PC-9 (cell line): ENCODE measurements around the gene TELO2. TPM values are rescaled to one million over a fixed set of nuclear protein-coding genes. Genes with fewer than 3 reads are reported as not detected.

Source experiments
- BruUV-seq: library from RNA; stranded (reverse); fragments of 400-500 nt; replicated peaks from 2 replicates; lab custom pipeline; 2021; lab: Mats Ljungman, UMichigan
- CTCF ChIA-PET: fragments of 300-600 bp; sonication (Branson Sonifier 250); formaldehyde crosslinking; loops from one replicate; lab custom pipeline; 2022; ENCODE audit warnings: antibody characterized with exemption; lab: Charles Lee
- POLR2A ChIA-PET: fragments of 300-600 bp; sonication (Branson Sonifier 250); formaldehyde crosslinking; loops from one replicate; lab custom pipeline; 2022; ENCODE audit warnings: antibody characterized with exemption; ENCODE audit not compliant: unreplicated experiment; lab: Charles Lee
- DNase-seq, 2 experiments: peaks; one replicate each; pipeline versions ENCODE4 v3.0.0 to v3.0.0-alpha.2; 2015 to 2022; ENCODE audit warnings: mixed read lengths in 1 of 2
- H2AFZ ChIP-seq: fragments of 200-600 bp; sonication (generic); 2 replicates; pipeline ENCODE4 v1.8.1; 2017; ENCODE audit warnings: antibody characterized with exemption
- H3F3A ChIP-seq: fragments of 200-600 bp; sonication (generic); 2 replicates; pipeline ENCODE4 v1.8.1; 2017; ENCODE audit warnings: antibody characterized with exemption, mild to moderate bottlenecking, low read depth; ENCODE audit not compliant: insufficient read depth
- H3K27ac ChIP-seq: fragments of 200-600 bp; sonication (generic); 2 replicates; pipeline ENCODE4 v1.6.1; 2016; ENCODE audit warnings: mixed run types
- H3K27me3 ChIP-seq: fragments of 200-600 bp; sonication (generic); 2 replicates; pipeline ENCODE4 v1.6.1; 2016; ENCODE audit warnings: low read depth, mixed run types; ENCODE audit not compliant: insufficient read depth
- H3K36me3 ChIP-seq: fragments of 200-600 bp; sonication (generic); 2 replicates; pipeline ENCODE4 v1.6.1; 2016; ENCODE audit warnings: low read depth, mixed run types
- H3K4me1 ChIP-seq: fragments of 200-600 bp; sonication (generic); replicated peaks from 2 replicates; pipeline ENCODE4 v1.6.1; 2016; ENCODE audit warnings: mixed run types; ENCODE audit not compliant: insufficient read depth
- H3K4me2 ChIP-seq: fragments of 200-600 bp; sonication (generic); 2 replicates; pipeline ENCODE4 v1.6.1; 2017; ENCODE audit warnings: mixed run types
- H3K4me3 ChIP-seq: fragments of 200-600 bp; sonication (generic); 2 replicates; pipeline ENCODE4 v1.6.1; 2016; ENCODE audit warnings: mixed run types
- H3K79me2 ChIP-seq: fragments of 200-600 bp; sonication (generic); 2 replicates; pipeline ENCODE4 v1.6.1; 2017; ENCODE audit warnings: low read depth, mixed run types
- H3K9me2 ChIP-seq: fragments of 200-600 bp; sonication (generic); 2 replicates; pipeline ENCODE4 v1.8.1; 2017; ENCODE audit warnings: mild to moderate bottlenecking; ENCODE audit not compliant: insufficient read depth
- H3K9me3 ChIP-seq: fragments of 200-600 bp; sonication (generic); 2 replicates; pipeline ENCODE4 v1.8.1; 2016; ENCODE audit warnings: low read depth; ENCODE audit not compliant: insufficient read depth
- H4K20me1 ChIP-seq: fragments of 200-600 bp; sonication (generic); 2 replicates; pipeline ENCODE4 v1.8.1; 2017; ENCODE audit not compliant: insufficient read depth
- CTCF ChIP-seq: fragments of 200-600 bp; sonication (generic); conservative IDR thresholded peaks from 2 replicates; pipeline ENCODE4 v1.6.1; 2017; ENCODE audit warnings: mixed run types, antibody characterized with exemption, mild to moderate bottlenecking, moderate library complexity
- EZH2 ChIP-seq: fragments of 200-600 bp; sonication (generic); IDR thresholded peaks from 2 replicates; pipeline ENCODE4 v1.8.0; 2017; ENCODE audit warnings: antibody characterized with exemption, low read depth
- intact Hi-C: fragments of 100-400 bp; cut with micrococcal nuclease; formaldehyde crosslinking; loops from one replicate; pipeline ENCODE4 v1.10.0; 2022; ENCODE audit not compliant: unreplicated experiment
- total RNA-seq: library from RNA; stranded (reverse); gene quantifications from 2 replicates; pipeline ENCODE4 v1.2.3, GENCODE V29; 2021

The TELO2 gene
- total RNA-seq, 1 experiment from 2014 or later, result 56.0 TPM

GRCh38 chr16:1542166-1542500 lies 49.0 kb downstream of the TELO2 start:
- Histone ChIP-seq H3K79me2 (no peaks in the 10 kb centered on the region), H3K9me2 (no peaks in the 10 kb centered on the region), H3K27ac (no peak overlapping the region), H3K9me3 (no peaks in the 10 kb centered on the region), H2AFZ (no peak overlapping the region), H3K4me2 (no peak overlapping the region), H3K27me3 (no peaks in the 10 kb centered on the region), H4K20me1 (no peaks in the 10 kb centered on the region), H3K4me1 (peaks cover 20% of the 10 kb centered on the region), H3F3A (peaks cover 9% of the 10 kb centered on the region), H3K36me3 (no peaks in the 10 kb centered on the region), H3K4me3 (no peak overlapping the region)
- no TSS peak for BruUV-seq
- no peak for DNase-seq
- intact Hi-C loops, result loop anchor here (5.0 kb wide), 1 partner anchor 70 kb away; the partner anchor contains the start of genes CRAMP1 and IFT140
- TF ChIP-seq EZH2 (no peak), CTCF (no peak)
- ChIA-PET CTCF (no interaction called here), POLR2A (no interaction called here)

DNA sequence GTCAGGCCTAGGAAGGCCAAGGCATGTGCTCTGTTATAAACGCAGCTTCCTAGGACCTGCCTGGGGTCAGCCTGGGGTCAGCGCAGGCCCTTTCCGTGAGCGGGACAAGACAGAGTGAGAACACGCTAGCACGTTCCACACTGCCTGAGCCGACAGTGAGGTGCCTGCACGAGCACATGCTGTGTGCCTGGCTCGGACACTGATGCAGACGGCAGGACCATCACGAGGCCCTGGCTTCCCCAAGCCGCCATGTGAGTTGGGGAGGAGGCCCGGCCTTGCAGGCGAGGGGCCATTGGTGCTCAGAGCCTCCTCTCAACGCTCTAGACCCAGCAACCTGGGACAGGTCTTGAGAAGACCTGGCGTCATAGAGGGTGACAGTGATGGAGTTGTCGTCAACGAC lies 49.4 kb downstream of the TELO2 start:
- Histone ChIP-seq H3K4me1 (peaks cover 20% of the 10 kb centered on the region), H3K79me2 (no peaks in the 10 kb centered on the region), H3F3A (peaks cover 9% of the 10 kb centered on the region), H3K9me3 (no peaks in the 10 kb centered on the region), H3K27ac (no peak overlapping the region), H3K36me3 (no peaks in the 10 kb centered on the region), H3K4me2 (no peak overlapping the region), H4K20me1 (no peaks in the 10 kb centered on the region), H3K9me2 (no peaks in the 10 kb centered on the region), H3K27me3 (no peaks in the 10 kb centered on the region), H3K4me3 (no peak overlapping the region), H2AFZ (no peak overlapping the region)
- no TSS peak for BruUV-seq
- intact Hi-C loops, result loop anchor here (5.0 kb wide), 1 partner anchor 70 kb away; the partner anchor contains the start of genes CRAMP1 and IFT140
- no peak for TF ChIP-seq EZH2
- no peak for TF ChIP-seq CTCF
- no peak for DNase-seq
- ChIA-PET CTCF (no interaction called here), POLR2A (no interaction called here)

GRCh38 chr16:1543085-1543896 lies 50.1 kb downstream of the TELO2 start:
- Histone ChIP-seq H2AFZ (no peak overlapping the region), H3K9me2 (no peaks in the 10 kb centered on the region), H3K4me1 (peaks cover 20% of the 10 kb centered on the region), H3K4me3 (no peak overlapping the region), H3K79me2 (no peaks in the 10 kb centered on the region), H3K27ac (0 out of 2 replicates have a peak overlapping the region, but pooled peaks have one; percentile 23), H3K9me3 (no peaks in the 10 kb centered on the region), H3K4me2 (no peak overlapping the region; the same call in 1 of the 2 replicates), H3K36me3 (no peaks in the 10 kb centered on the region), H4K20me1 (no peaks in the 10 kb centered on the region), H3F3A (peaks cover 9% of the 10 kb centered on the region), H3K27me3 (no peaks in the 10 kb centered on the region)
- TF ChIP-seq CTCF (no peak), EZH2 (no peak)
- POLR2A ChIA-PET, result no interaction called here
- BruUV-seq, result no TSS peak
- CTCF ChIA-PET, result no interaction called here
- intact Hi-C loops, result loop anchor here (5.0 kb wide), 1 partner anchor 69 kb away; the partner anchor contains the start of genes CRAMP1 and IFT140
- peak; percentile 37 to 48 for DNase-seq
